Upper lobe of right lung (tissue), 1 donor: ENCODE data around the gene GDPD5. TPM values are rescaled to one million over a fixed set of nuclear protein-coding genes. Genes with fewer than 3 reads are reported as not detected.

ENCODE experiments used
- ATAC-seq: fragments of 200-7000 bp; cut with Tn5 transposase; one replicate; pipeline ENCODE4 v1.9.1; 2020; ENCODE audit warnings: mild to moderate bottlenecking, moderate library complexity
- DNase-seq: peaks from one replicate; pipeline ENCODE4 v3.0.0-alpha.2; 2020
- H3K27ac ChIP-seq: fragments of 200-600 bp; one replicate; pipeline ENCODE4 v1.8.0; 2022
- H3K27me3 ChIP-seq: fragments of 200-600 bp; one replicate; pipeline ENCODE4 v1.8.0; 2022; ENCODE audit warnings: mild to moderate bottlenecking
- H3K36me3 ChIP-seq: fragments of 200-600 bp; one replicate; pipeline ENCODE4 v1.8.0; 2022
- H3K4me1 ChIP-seq: fragments of 200-600 bp; one replicate; pipeline ENCODE4 v1.8.0; 2022
- H3K4me3 ChIP-seq: fragments of 200-600 bp; one replicate; pipeline ENCODE4 v1.8.0; 2022; ENCODE audit warnings: mild to moderate bottlenecking
- H3K9me3 ChIP-seq: fragments of 200-600 bp; one replicate; pipeline ENCODE4 v1.8.0; 2022
- CTCF ChIP-seq: fragments of 200-600 bp; IDR thresholded peaks from one replicate; pipeline ENCODE4 v1.8.0; 2022; ENCODE audit warnings: antibody characterized with exemption
- intact Hi-C: fragments of 100-400 bp; cut with DNase I; formaldehyde crosslinking; loops from one replicate; pipeline ENCODE4 v1.11.0; 2022
- total RNA-seq: library from RNA; stranded (reverse); fragmentation: NEBNext Ultra II Directional; extraction: Animal tissue kit (Norgen Biotek cat#: 25700); gene quantifications from one replicate; pipeline ENCODE4 v1.2.1, GENCODE V29; 2021
- donor health status: DM: no; HTN: yes; CAD: no; lungs with severe emphysema.

GDPD5 gene
- total RNA-seq, 1 donor from 2014 or later = 19.3 TPM

GRCh38 chr11:75481223-75481921 is 44.4 kb downstream of the GDPD5 start:
- Histone ChIP-seq H3K27me3 (no peaks in the 10 kb centered on the region), H3K36me3 (no peaks in the 10 kb centered on the region), H3K9me3 (no peaks in the 10 kb centered on the region), H3K4me1 (peaks cover 9% of the 10 kb centered on the region), H3K27ac (no peak overlapping the region), H3K4me3 (no peak overlapping the region)
- TF ChIP-seq CTCF = no peak
- intact Hi-C loops = no loop called here
- DNase-seq = no peak
- ATAC-seq = no peak

- intact Hi-C loops = no loop called here
- ATAC-seq = no peak
- H3K36me3 ChIP-seq = no peaks in the 10 kb centered on the region
- no peak overlapping the region for H3K4me3 ChIP-seq
- H3K4me1 ChIP-seq = peaks cover 18% of the 10 kb centered on the region
- no peaks in the 10 kb centered on the region for H3K27me3 ChIP-seq
- H3K27ac ChIP-seq = no peak overlapping the region
- DNase-seq = no peak
- TF ChIP-seq CTCF = no peak
- H3K9me3 ChIP-seq = no peaks in the 10 kb centered on the region
These were observed 45.3 kb downstream of the GDPD5 start for GRCh38 chr11:75480185-75481175.

- H3K36me3 ChIP-seq = no peaks in the 10 kb centered on the region
- no peak overlapping the region for H3K4me3 ChIP-seq
- H3K27me3 ChIP-seq = no peaks in the 10 kb centered on the region
- H3K27ac ChIP-seq = no peak overlapping the region
- TF ChIP-seq CTCF = no peak
- ATAC-seq (no peak), DNase-seq (no peak)
- H3K9me3 ChIP-seq = no peaks in the 10 kb centered on the region
- intact Hi-C loops = no loop called here
- H3K4me1 ChIP-seq = peaks cover 26% of the 10 kb centered on the region
These were observed 46.1 kb downstream of the GDPD5 start for GRCh38 chr11:75479597-75480145.

GRCh38 chr11:75478783-75479596 is 46.8 kb downstream of the GDPD5 start:
- H3K9me3 ChIP-seq = no peaks in the 10 kb centered on the region
- TF ChIP-seq CTCF = no peak
- ATAC-seq = no peak
- DNase-seq = no peak
- intact Hi-C loops = no loop called here
- H3K4me1 ChIP-seq = peaks cover 31% of the 10 kb centered on the region
- no peaks in the 10 kb centered on the region for H3K27me3 ChIP-seq
- H3K36me3 ChIP-seq = no peaks in the 10 kb centered on the region
- no peak overlapping the region for H3K27ac ChIP-seq
- H3K4me3 ChIP-seq = no peak overlapping the region

- Histone ChIP-seq H3K27ac (no peak overlapping the region), H3K27me3 (no peaks in the 10 kb centered on the region), H3K9me3 (no peaks in the 10 kb centered on the region), H3K4me3 (no peak overlapping the region), H3K36me3 (no peaks in the 10 kb centered on the region), H3K4me1 (peaks cover 33% of the 10 kb centered on the region)
- no peak for ATAC-seq
- TF ChIP-seq CTCF = no peak
- intact Hi-C loops = no loop called here
- no peak for DNase-seq
These were observed 48.2 kb downstream of the GDPD5 start for GRCh38 chr11:75477614-75477935.
